Subcutaneous abdominal adipose tissue (tissue), 5 donors: ENCODE measurements around the gene TTLL10.
"Not testable (repeated sequence)": the region's sequence is repeated elsewhere in the genome, so short reads cannot be mapped to it uniquely, and the experiment has no call there.

Experiments
- H3K27ac ChIP-seq: one replicate; pipeline ENCODE4 v1.7.0; 2013; ENCODE audit warnings: low read depth, mild to moderate bottlenecking, inconsistent platforms, low read length, moderate library complexity
- H3K27me3 ChIP-seq, 5 donors: one replicate each; pipeline ENCODE4 v1.7.0; 2013; ENCODE audit warnings: low read length in 5 of 5, inconsistent platforms in 1 of 5; ENCODE audit not compliant: control insufficient read depth in 5 of 5, insufficient read depth in 4 of 5
- H3K36me3 ChIP-seq, 5 donors: one replicate each; pipeline ENCODE4 v1.7.0; 2013; ENCODE audit warnings: low read length in 5 of 5; ENCODE audit not compliant: control insufficient read depth in 5 of 5, insufficient read depth in 5 of 5
- H3K4me1 ChIP-seq, 5 donors: one replicate each; pipeline ENCODE4 v1.7.0; 2013; ENCODE audit warnings: low read length in 5 of 5, mild to moderate bottlenecking in 3 of 5, moderate library complexity in 1 of 5; ENCODE audit not compliant: control insufficient read depth in 5 of 5, insufficient read depth in 5 of 5
- H3K4me3 ChIP-seq, 5 donors: one replicate each; pipeline ENCODE4 v1.7.0; 2013; ENCODE audit warnings: low read length in 5 of 5, low read depth in 1 of 5
- H3K9ac ChIP-seq, 5 donors: one replicate each; pipeline ENCODE4 v1.7.0; 2013; ENCODE audit warnings: low read length in 5 of 5, mild to moderate bottlenecking in 4 of 5, moderate library complexity in 3 of 5
- H3K9me3 ChIP-seq, 5 donors: one replicate each; pipeline ENCODE4 v1.7.0; 2013; ENCODE audit warnings: low read length in 5 of 5; ENCODE audit not compliant: control insufficient read depth in 5 of 5
- donor health status: healthy.
- donor health status: healthy.
- donor health status: healthy.
- donor health status: healthy.
- donor health status: healthy.

Gene TTLL10

GRCh38 chr1:1148569-1148968 is 25.1 kb upstream of the TTLL10 start:
- Histone ChIP-seq H3K9ac (no peak overlapping the region), H3K9me3 (peaks cover 0 to 2% (median 0%) of the 10 kb centered on the region in 5 donors), H3K4me1 (no peaks in the 10 kb centered on the region), H3K4me3 (no peak overlapping the region), H3K27ac (no peak overlapping the region), H3K36me3 (no peaks in the 10 kb centered on the region), H3K27me3 (peaks cover 10 to 17% (median 11%) of the 10 kb centered on the region in 5 donors)

GRCh38 chr1:1149416-1149815 is 24.3 kb upstream of the TTLL10 start:
- Histone ChIP-seq H3K4me1 (no peaks in the 10 kb centered on the region), H3K36me3 (no peaks in the 10 kb centered on the region), H3K27ac (no peak overlapping the region), H3K9ac (no peak overlapping the region), H3K9me3 (peaks cover 0 to 2% (median 0%) of the 10 kb centered on the region in 5 donors), H3K4me3 (no peak overlapping the region), H3K27me3 (peaks cover 6 to 15% (median 10%) of the 10 kb centered on the region in 5 donors)

- Histone ChIP-seq H3K4me1 (no peaks in the 10 kb centered on the region), H3K36me3 (no peaks in the 10 kb centered on the region), H3K27me3 (peaks cover 4 to 12% (median 10%) of the 10 kb centered on the region in 5 donors), H3K9me3 (peaks cover 0 to 2% (median 0%) of the 10 kb centered on the region in 5 donors), H3K27ac (no peak overlapping the region), H3K4me3 (no peak overlapping the region), H3K9ac (no peak overlapping the region)
Observed at GRCh38 chr1:1150100-1150499, 23.6 kb upstream of the TTLL10 start.

- Histone ChIP-seq H3K9me3 (peaks cover 0 to 2% (median 0%) of the 10 kb centered on the region in 5 donors), H3K27me3 (peaks cover 2 to 6% (median 4%) of the 10 kb centered on the region in 5 donors), H3K9ac (no peak overlapping the region), H3K36me3 (no peaks in the 10 kb centered on the region), H3K27ac (no peak overlapping the region), H3K4me3 (no peak overlapping the region), H3K4me1 (no peaks in the 10 kb centered on the region)
Observed at GRCh38 chr1:1151306-1151705, 22.4 kb upstream of the TTLL10 start.

GRCh38 chr1:1152431-1152830 is 21.2 kb upstream of the TTLL10 start:
- H3K27ac ChIP-seq, H3K27me3 ChIP-seq, H3K9me3 ChIP-seq, H3K4me1 ChIP-seq, H3K36me3 ChIP-seq, H3K4me3 ChIP-seq, H3K9ac ChIP-seq: not testable (repeated sequence)

- H3K4me1 ChIP-seq, H3K9me3 ChIP-seq, H3K4me3 ChIP-seq, H3K27ac ChIP-seq, H3K9ac ChIP-seq, H3K27me3 ChIP-seq, H3K36me3 ChIP-seq: not testable (repeated sequence)
Observed at GRCh38 chr1:1153215-1153614, 20.5 kb upstream of the TTLL10 start.

- no peak overlapping the region for H3K9ac ChIP-seq
- H3K27ac ChIP-seq: no peak overlapping the region
- peaks cover 0 to 2% (median 0%) of the 10 kb centered on the region in 5 donors for H3K9me3 ChIP-seq
- H3K4me1 ChIP-seq: peaks cover 0 to 15% (median 13%) of the 10 kb centered on the region in 5 donors
- no peaks in the 10 kb centered on the region for H3K36me3 ChIP-seq
- peaks cover 0 to 5% (median 0%) of the 10 kb centered on the region in 5 donors for H3K27me3 ChIP-seq
- no peak overlapping the region for H3K4me3 ChIP-seq
Observed at GRCh38 chr1:1153874-1154273, 19.8 kb upstream of the TTLL10 start.

- H3K4me3 ChIP-seq: no peak overlapping the region
- H3K9ac ChIP-seq: no peak overlapping the region
- H3K36me3 ChIP-seq: no peaks in the 10 kb centered on the region
- H3K27me3 ChIP-seq: peaks cover 0 to under 1% (median 0%) of the 10 kb centered on the region in 5 donors
- H3K4me1 ChIP-seq: peaks cover 0 to 17% (median 14%) of the 10 kb centered on the region in 5 donors
- H3K27ac ChIP-seq: no peak overlapping the region
- H3K9me3 ChIP-seq: peaks cover 0 to 2% (median 0%) of the 10 kb centered on the region in 5 donors
Observed at GRCh38 chr1:1155258-1155657, 18.4 kb upstream of the TTLL10 start.

GRCh38 chr1:1156140-1157032 is 17.3 kb upstream of the TTLL10 start:
- Histone ChIP-seq H3K9ac (no peak overlapping the region), H3K4me1 (peaks cover 0 to 21% (median 15%) of the 10 kb centered on the region in 5 donors), H3K4me3 (no peak overlapping the region), H3K9me3 (peaks cover 0 to 2% (median 0%) of the 10 kb centered on the region in 5 donors), H3K27ac (no peak overlapping the region), H3K36me3 (no peaks in the 10 kb centered on the region), H3K27me3 (peaks cover 0 to 6% (median 5%) of the 10 kb centered on the region in 5 donors)

GRCh38 chr1:1157033-1157365 is 16.7 kb upstream of the TTLL10 start:
- Histone ChIP-seq H3K36me3 (no peaks in the 10 kb centered on the region), H3K9ac (no peak overlapping the region), H3K9me3 (peaks cover 0 to 2% (median 0%) of the 10 kb centered on the region in 5 donors), H3K4me1 (peaks cover 0 to 26% (median 15%) of the 10 kb centered on the region in 5 donors), H3K4me3 (no peak overlapping the region), H3K27me3 (peaks cover 0 to 8% (median 5%) of the 10 kb centered on the region in 5 donors), H3K27ac (no peak overlapping the region)
